ENCODE measurements around the gene PTGES3.

Gene PTGES3

GRCh38 chr12:56715798-56716197 lies 27.7 kb upstream of the PTGES3 start:
- TF ChIP-seq FOXM1 (IDR thresholded peaks at IDR 0.05; ENCODE audit: borderline replicate concordance, low read depth): no peak
- no peak for TF ChIP-seq USF1 (IDR thresholded peaks at IDR 0.05)
- TF ChIP-seq TEAD4 (IDR thresholded peaks at IDR 0.05): no peak
- TF ChIP-seq NFIC (IDR thresholded peaks at IDR 0.05): no peak
- TF ChIP-seq ZBTB7A (IDR thresholded peaks at IDR 0.05; ENCODE audit: low read depth): no peak
- no peak for TF ChIP-seq MAX (IDR thresholded peaks at IDR 0.05)
- no peak for TF ChIP-seq TAF1 (IDR thresholded peaks at IDR 0.05; ENCODE audit: low read depth)
- no peak for TF ChIP-seq YY1 (IDR thresholded peaks at IDR 0.05; ENCODE audit: low read depth)
- no peak for TF ChIP-seq CREB1 (IDR thresholded peaks at IDR 0.05; ENCODE audit: low read depth)
- TF ChIP-seq RAD21 (IDR thresholded peaks at IDR 0.05; ENCODE audit: low read depth): no peak
- no peak for TF ChIP-seq REST (IDR thresholded peaks at IDR 0.05; ENCODE audit: low read depth)
- no peak for TF ChIP-seq EGR1 (IDR thresholded peaks at IDR 0.05)
- TF ChIP-seq CEBPB (IDR thresholded peaks at IDR 0.05): no peak
- no peak for TF ChIP-seq TCF12 (IDR thresholded peaks at IDR 0.05; ENCODE audit: low read depth)
- TF ChIP-seq EP300 (IDR thresholded peaks at IDR 0.05; ENCODE audit: borderline replicate concordance): no peak

- no peak for TF ChIP-seq RAD21 (IDR thresholded peaks at IDR 0.05; ENCODE audit: low read depth)
- TF ChIP-seq NFIC (IDR thresholded peaks at IDR 0.05): no peak
- TF ChIP-seq FOXM1 (IDR thresholded peaks at IDR 0.05; ENCODE audit: borderline replicate concordance, low read depth): no peak
- no peak for TF ChIP-seq CEBPB (IDR thresholded peaks at IDR 0.05)
- no peak for TF ChIP-seq TEAD4 (IDR thresholded peaks at IDR 0.05)
- TF ChIP-seq YY1 (IDR thresholded peaks at IDR 0.05; ENCODE audit: low read depth): no peak
- TF ChIP-seq TCF12 (IDR thresholded peaks at IDR 0.05; ENCODE audit: low read depth): no peak
- no peak for TF ChIP-seq TAF1 (IDR thresholded peaks at IDR 0.05; ENCODE audit: low read depth)
- TF ChIP-seq REST (IDR thresholded peaks at IDR 0.05; ENCODE audit: low read depth): no peak
- TF ChIP-seq MAX (IDR thresholded peaks at IDR 0.05): no peak
- TF ChIP-seq CREB1 (IDR thresholded peaks at IDR 0.05; ENCODE audit: low read depth): no peak
- TF ChIP-seq USF1 (IDR thresholded peaks at IDR 0.05): no peak
- no peak for TF ChIP-seq EGR1 (IDR thresholded peaks at IDR 0.05)
- no peak for TF ChIP-seq EP300 (IDR thresholded peaks at IDR 0.05; ENCODE audit: borderline replicate concordance)
- no peak for TF ChIP-seq ZBTB7A (IDR thresholded peaks at IDR 0.05; ENCODE audit: low read depth)
These were observed 26.4 kb upstream of the PTGES3 start for GRCh38 chr12:56714431-56714929.

GRCh38 chr12:56713345-56713744 lies 25.3 kb upstream of the PTGES3 start:
- no peak for TF ChIP-seq USF1 (IDR thresholded peaks at IDR 0.05)
- TF ChIP-seq EP300 (IDR thresholded peaks at IDR 0.05; ENCODE audit: borderline replicate concordance): no peak
- no peak for TF ChIP-seq CEBPB (IDR thresholded peaks at IDR 0.05)
- TF ChIP-seq YY1 (IDR thresholded peaks at IDR 0.05; ENCODE audit: low read depth): no peak
- TF ChIP-seq MAX (IDR thresholded peaks at IDR 0.05): no peak
- no peak for TF ChIP-seq TEAD4 (IDR thresholded peaks at IDR 0.05)
- no peak for TF ChIP-seq NFIC (IDR thresholded peaks at IDR 0.05)
- TF ChIP-seq CREB1 (IDR thresholded peaks at IDR 0.05; ENCODE audit: low read depth): no peak
- TF ChIP-seq ZBTB7A (IDR thresholded peaks at IDR 0.05; ENCODE audit: low read depth): no peak
- TF ChIP-seq RAD21 (IDR thresholded peaks at IDR 0.05; ENCODE audit: low read depth): no peak
- no peak for TF ChIP-seq TCF12 (IDR thresholded peaks at IDR 0.05; ENCODE audit: low read depth)
- TF ChIP-seq TAF1 (IDR thresholded peaks at IDR 0.05; ENCODE audit: low read depth): no peak
- no peak for TF ChIP-seq EGR1 (IDR thresholded peaks at IDR 0.05)
- no peak for TF ChIP-seq REST (IDR thresholded peaks at IDR 0.05; ENCODE audit: low read depth)

Measured in Ishikawa (cell line).